ENCODE results near the gene GJC1.

DNA sequence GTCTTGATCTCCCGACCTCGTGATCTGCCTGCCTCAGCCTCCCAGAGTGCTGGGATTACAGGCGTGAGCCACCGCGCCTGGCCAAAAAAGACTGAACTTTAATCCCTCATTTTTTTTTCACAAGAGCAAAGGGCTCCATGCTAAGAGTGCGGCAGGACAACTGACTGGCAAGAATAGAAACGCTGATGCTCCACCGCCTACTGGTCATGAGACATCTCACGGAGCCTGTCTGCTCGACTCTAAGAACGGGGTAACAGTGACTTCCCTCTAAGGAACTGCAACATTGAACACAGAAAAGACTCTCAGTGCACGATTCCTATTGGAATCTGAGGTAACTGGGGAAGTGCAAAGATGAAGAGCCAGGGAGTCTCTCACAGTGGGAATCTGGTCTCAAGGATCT is 41.5 kb upstream of the GJC1 start:
- TF ChIP-seq, protein P1, sequence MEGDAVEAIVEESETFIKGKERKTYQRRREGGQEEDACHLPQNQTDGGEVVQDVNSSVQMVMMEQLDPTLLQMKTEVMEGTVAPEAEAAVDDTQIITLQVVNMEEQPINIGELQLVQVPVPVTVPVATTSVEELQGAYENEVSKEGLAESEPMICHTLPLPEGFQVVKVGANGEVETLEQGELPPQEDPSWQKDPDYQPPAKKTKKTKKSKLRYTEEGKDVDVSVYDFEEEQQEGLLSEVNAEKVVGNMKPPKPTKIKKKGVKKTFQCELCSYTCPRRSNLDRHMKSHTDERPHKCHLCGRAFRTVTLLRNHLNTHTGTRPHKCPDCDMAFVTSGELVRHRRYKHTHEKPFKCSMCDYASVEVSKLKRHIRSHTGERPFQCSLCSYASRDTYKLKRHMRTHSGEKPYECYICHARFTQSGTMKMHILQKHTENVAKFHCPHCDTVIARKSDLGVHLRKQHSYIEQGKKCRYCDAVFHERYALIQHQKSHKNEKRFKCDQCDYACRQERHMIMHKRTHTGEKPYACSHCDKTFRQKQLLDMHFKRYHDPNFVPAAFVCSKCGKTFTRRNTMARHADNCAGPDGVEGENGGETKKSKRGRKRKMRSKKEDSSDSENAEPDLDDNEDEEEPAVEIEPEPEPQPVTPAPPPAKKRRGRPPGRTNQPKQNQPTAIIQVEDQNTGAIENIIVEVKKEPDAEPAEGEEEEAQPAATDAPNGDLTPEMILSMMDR (conservative IDR thresholded peaks at IDR 0.05 in 1 of 2, IDR thresholded peaks at IDR 0.05 in 1 of 2; ENCODE audit: extremely low read depth in 1 of 2, insufficient read depth in 1 of 2, low read depth in 1 of 2, low read length in 2 of 2): no peak
- TF ChIP-seq EZH2 (IDR thresholded peaks at IDR 0.05; ENCODE audit: borderline replicate concordance, low read length): no peak
